ENCODE measurements around the gene POLR3A.

DNA sequence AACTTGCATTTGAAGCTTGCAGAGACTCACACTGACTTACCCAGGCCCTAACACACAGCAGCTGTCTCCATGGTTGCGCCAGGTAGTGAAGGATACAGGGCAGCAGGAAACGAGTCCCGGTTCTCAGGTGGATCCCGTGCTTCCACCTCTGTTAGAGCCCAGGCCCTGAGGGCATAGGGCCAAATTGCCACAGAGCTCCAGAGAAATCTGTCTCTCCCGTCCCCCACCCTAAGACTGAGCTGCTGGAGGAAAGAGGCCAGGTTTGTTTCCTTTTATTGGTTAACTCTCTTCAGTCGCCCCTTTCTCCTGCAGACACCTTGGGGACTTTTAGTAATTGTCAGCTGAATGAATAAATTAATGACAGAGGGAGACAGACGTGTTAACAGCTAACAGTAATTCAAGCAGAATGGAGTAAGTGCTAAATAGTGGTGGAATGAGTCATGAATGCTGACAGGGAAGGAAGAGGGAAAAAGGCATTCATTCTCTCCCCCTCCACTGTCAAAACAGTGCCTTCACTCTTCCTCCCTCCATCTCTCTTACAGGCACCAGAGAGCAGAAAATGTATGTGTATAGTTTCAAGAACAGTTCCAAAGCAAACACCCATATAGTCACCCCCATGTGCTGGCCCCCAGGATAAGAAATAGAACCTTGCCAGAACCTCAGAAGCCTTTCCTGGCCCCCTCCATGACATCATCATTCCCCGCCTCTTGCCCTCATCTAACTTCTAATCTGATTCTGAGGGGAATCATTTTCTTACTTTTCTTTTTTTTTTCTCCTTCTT is 86.0 kb downstream of the POLR3A start:
- TF ChIP-seq GATA2 (IDR thresholded peaks at IDR 0.05; ENCODE audit: low read depth, low read length) (no peak), GATA3 (IDR thresholded peaks at IDR 0.05; ENCODE audit: low read depth, low read length) (no peak)
